NOMO-1 (cell line): Measurements from ENCODE around the gene PKM.
A peak's percentile ranks its signal among the peaks of the same experiment; 100 is the strongest.

Experiments used
- DNase-seq, 2 experiments: peaks; one replicate each; lab custom pipeline; 2025; ENCODE audit not compliant: unreplicated experiment in 2 of 2; lab: John Stamatoyannopoulos, UW

PKM gene

DNA sequence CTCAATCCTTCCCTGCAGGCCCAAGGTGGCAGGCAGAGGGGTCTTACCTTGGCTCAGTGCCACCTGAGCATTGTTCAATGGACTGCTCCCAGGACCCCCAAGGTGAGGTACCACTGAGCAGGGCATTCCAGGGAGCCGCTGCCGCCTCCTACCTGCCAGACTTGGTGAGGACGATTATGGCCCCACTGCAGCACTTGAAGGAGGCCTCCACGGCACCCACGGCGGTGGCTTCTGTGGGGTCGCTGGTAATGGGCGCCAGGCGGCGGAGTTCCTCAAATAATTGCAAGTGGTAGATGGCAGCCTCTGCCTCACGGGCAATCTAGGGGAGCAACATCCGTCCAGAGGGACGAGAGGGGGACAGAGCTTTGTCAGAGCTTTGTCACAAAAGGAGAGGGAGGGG, 28.7 kb downstream of the PKM start:
- no peak for DNase-seq

DNA sequence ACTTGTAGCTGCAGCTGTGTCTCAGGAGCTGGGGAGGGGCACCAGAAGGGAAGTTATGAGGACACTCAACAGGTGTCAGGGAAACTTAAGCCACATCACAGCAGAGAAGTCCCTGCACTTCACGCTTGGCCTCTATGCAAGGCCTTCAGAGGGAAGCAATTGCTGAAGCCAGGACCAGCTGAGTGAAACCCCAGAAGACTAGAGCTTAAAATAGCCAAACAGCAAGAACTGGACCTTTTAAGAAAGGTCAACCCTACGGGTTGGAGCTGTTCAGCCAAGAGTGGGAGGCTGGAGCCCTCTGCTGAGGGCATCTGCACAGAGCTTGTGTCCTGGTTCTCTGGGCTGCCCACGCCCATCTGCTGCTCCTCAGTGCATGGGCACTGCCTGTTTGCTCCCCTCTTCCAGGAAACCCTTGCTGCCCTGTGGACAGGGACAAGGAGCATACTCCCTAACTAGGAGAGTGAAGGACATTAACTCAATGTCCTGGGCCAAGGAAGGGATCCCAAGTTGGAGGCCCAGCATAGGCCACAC, 29.5 kb downstream of the PKM start:
- no peak for DNase-seq

DNA sequence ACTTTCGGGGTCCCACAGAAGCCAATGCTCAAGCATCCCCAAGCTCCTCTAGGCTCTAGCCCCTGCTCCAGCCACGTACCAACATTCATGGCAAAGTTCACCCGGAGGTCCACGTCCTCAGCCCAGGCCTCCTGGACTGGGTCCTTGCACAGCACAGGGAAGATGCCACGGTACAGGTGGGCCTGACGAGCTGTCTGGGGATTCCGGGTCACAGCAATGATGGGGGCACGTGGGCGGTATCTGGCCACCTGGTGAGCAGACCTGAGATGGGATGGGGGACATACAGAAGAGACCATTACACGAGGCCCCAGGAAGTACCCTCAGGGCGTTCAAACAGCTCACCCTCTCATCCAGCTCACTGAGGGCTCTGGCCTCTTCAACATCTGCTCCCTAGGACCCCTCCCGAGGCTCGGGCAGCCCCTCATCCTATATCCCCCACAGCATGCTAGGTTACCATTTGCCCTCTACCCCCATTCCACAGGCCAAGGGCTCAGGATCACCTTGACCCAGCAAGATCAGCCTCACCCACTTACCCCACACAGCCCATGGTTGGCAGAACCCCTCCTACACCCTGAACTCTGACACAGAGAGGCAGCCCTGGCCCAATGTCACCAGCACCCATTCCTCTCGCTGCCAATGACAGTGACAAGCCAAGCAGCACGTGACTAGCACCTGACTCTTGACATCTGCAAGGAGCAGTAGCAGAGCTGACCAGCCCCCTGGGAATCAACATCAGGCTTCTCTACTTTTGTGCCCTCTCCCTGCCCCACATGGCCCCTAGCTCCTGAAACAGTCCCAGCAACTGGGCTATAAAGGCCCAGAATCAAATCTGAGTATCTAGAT, 30.4 kb downstream of the PKM start:
- no peak for DNase-seq

DNA sequence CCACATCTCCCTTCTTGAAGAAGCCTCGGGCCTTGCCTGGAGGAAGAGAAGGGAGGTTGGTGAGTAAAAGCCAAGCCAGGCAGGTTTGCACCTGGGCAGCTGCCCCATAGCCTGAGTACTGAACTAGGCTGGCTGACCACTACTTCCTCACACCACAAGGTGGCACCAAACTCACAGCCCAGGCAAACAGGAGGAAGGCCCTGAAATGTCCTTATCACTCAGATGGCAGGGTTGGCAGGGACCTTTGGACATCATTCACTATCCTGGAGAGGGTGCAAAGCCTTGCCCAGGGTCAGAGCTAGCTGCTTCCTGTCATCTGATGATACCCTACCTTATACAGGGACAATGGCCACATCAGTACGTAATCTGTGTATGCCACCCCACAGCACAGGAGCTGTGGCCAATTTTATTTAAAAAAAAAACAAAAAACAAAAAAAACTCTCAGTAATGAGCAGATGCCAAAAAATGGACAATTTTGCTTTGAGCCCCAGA, 31.2 kb downstream of the PKM start:
- DNase-seq = peak; percentile 56 to 61

DNA sequence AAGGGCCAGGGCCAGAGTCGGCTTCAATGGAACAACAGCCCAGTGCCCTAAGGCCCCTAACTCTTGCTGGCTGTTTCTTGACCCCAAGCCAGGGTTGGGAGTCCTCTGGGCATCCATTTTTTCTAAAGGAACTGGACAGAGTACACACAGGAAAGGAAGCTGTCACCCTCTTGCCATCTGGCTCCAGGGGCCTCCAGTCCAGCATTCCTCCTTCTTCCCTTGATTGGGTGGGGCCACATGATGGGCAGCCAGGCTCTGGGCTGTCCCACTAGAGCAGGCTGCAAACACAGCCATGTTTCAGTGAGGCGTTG, 31.8 kb downstream of the PKM start:
- no peak for DNase-seq

DNA sequence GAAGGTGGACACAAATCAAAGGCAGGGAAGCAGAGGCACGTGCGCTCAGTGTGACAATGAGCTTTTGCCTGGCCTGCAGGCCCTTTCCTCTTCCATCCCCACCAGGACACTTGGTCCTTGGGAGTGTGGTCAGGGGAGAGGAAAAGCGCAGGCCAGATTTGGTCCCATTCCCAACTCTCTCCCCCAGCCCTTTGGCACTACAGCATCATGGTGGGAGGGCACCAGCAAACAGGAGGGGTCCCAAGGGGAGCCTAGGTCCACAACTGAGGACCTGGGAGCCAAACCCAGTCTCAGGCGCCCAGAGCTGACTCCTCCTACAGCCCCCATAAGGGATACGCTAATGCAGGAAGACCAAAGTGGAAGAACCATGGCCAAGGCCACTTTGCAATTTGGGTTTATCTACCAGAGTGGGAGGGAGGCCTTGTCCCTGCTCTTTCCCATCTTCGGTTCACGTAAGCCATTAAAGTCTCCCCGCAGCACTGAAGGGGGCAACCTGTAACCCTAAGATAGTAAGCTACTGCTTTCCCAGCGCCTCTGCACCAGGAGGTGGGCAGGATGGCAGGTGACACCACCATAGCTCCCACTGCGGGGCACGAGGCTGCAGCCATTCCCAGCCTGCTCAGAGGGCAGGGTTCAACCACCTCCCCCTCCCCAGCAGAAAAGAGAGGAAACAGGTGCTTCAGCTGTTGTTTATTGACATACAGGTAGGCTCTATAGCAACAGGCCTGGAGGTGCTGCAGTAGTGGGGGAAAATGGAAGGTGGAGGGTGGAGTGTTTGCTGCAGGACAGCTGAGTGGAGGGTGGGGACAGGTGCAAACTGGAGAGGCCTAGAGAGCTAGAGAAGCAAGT, 32.4 kb downstream of the PKM start:
- DNase-seq = no peak

DNA sequence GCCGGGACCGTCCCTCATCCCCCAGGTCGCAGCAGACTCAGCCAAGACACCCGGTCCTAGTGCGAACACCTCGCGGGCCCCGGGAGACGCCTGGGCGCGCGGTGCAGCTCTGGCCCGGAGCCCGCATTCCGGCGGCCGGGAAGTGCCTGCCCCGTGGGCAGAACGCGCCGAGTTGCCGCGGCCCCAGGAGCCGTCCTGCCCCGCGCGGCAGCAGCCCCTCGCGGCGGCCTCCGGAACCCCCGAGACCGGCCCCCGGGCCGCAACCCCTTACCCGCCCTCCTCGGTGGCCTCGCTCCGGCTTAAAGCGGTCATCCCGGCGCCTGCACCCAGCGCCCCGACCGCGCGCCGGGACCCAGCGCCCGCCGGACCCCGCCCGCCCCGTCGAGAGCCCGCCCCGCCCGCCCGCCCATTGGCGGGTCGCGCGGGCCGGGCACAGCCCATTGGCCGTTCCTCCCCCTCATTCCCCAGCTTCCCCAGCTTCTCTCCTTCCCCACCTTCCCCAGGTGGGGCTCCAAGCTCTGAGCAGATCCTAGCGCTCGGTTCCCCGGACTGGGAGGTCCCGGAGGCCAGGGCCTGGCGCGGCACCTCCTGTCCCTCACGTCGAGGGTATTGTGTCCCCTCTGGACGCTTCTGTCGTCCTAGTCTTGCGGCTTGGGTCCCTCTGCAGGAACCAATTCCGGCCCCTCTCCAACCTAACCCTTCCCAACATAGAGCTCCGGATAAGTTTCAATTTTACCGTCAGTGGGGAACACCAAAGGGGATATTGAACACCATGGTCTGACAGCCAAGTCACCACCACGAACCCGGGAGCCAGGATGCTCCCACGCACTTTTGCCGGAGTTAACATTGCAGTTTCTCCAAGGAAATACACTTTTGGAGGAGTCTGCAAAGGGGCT, 33.3 kb downstream of the PKM start, which contains the start of gene GRAMD2A:
TSS of gene GRAMD2A (minus strand) at position 328 of the 896 bp plus-strand sequence.
- DNase-seq = no peak

DNA sequence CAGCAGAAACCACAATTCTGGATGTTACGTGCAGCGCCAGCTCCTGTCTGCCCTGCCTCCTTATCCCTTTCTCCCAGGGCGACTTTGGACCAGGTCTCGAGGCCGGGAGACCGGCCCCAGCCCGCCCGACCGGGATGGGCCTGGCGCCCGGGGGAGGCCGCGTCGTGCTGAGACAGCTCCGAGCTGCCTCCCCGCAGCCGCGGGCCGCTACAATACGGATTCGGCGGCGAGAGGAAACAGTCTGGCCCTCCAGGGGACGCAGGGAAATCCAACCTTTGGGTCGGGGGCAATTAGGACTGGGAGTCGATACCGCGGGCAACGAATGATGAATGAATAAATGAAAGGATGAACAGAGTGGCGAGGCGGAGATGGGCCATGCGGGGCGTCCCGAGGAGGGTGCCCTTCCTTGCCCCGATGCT, 33.9 kb downstream of the PKM start:
- no peak for DNase-seq

DNA sequence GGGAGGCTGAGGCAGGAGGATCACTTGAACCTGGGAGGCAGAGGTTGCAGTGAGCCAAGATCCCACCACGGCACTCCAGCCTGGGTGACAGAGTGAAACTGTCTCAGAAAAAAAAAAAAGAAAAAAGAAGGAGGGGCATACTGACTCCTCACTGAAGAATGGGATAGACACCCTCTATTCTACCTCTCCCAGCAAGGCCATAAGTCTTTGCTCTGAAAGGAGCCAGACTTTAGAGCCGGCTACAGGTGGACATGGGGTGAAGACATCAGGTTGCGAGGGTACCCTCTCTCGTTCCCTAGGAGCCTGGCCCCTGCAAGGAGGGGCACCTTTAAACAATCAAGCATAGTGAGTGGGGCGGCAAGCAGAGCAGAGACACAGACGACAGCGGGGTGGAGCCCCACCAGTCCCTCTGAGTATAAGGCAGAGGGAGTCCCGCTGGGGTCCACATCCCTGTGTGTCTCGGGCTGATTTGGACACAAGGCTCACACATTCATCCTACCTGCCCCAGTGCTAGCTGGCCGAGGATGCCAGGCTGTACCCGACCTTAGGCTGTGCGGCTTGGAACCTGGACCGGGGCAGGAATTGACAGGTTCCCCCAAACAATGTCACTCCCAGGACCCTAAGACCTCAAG, 34.5 kb downstream of the PKM start:
- DNase-seq = no peak

DNA sequence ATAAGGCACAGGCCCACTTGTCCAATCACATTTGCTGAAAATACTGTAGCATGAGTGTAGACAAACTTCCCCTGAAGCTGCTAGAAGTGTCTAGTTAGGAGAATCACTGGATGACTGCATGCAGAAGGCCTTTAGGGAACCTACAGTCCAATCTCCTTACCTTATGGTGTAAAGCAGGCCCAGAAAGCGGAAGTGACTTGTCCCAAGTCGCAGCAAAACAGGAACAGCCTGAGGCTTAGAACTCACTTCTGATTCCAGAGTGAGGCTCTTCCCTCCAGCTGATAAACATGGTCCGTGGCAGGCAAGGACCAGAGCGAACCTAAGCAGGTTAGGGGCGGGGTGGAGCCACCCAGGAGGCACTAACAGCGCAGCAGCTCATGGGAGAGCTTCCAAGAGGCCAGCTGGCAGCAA, 35.9 kb downstream of the PKM start:
- DNase-seq = peak; percentile 87 to 96

DNA sequence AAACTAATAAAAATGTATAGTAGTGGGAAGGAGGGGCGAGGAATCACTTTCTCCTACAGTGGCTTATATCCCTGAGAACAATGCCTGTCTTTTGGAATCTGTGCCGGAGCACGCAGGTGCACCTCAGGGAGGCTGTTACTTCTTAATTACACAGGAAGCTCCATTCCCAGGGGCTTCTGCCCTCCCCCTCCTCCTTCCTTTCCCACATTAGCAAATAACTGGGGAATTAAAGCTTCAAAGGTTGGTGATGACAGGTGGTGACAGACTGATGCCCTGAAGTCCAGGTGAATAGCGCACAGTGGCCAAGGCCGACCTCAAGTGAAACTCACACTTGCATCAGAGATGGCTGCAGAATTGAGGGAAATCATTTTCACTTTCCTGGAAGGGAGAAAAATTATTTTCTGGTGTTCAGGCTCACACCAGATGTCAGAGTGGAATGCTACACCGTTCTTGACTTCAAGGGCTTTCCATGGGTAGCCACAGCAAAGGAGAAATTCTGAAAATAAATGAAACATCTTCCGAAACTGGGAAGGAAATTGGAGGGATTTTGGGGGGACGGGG, 37.1 kb downstream of the PKM start:
- no peak for DNase-seq

DNA sequence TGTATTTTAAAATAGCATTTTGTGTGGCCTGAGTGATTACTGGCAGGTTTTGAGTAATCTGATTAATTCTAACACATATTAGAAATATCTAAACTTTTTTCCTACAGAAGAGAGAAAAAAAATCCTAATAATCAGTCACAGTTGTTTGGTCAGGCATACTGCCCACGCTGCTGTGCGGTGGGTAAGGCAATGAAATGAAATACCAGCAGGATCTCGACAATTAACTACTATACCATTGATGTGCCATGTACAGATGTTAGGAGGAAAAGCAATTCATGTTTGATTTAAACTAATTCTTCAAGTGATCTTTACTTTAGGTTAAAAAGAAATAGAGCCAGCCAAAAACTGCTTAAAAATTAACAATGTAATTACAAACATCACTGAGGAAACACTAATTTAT, 38.6 kb downstream of the PKM start:
- no peak for DNase-seq

DNA sequence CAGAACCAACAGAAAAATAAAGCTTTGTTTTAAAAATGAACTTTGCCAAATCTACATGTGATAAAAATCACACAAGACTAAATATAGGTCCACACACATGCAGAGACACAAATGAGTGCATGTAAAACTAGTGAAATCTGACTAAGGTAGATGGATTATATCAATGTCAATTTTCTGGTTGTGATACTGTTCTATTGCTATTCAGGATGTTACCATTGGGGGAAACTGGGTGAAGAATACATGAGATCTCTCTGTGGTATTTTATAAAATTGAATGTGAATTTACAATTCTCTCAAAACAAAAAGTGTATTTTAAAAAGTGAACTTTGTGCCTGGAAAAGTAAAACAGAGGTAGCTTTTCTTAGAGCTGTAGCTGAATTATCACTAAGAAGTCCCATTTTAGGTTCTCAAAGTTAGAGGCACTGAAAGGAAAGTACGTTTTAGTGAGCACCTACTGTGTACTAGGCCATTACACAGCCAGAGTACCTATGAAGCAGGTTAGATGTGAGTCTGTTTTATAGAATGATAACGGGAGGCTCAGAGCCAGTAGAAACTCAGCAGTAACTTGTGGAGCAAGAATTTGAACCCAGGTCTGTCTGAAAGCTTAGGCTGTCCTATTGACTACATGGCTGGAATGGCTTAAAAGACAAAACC, 41.6 kb downstream of the PKM start:
- no peak for DNase-seq

DNA sequence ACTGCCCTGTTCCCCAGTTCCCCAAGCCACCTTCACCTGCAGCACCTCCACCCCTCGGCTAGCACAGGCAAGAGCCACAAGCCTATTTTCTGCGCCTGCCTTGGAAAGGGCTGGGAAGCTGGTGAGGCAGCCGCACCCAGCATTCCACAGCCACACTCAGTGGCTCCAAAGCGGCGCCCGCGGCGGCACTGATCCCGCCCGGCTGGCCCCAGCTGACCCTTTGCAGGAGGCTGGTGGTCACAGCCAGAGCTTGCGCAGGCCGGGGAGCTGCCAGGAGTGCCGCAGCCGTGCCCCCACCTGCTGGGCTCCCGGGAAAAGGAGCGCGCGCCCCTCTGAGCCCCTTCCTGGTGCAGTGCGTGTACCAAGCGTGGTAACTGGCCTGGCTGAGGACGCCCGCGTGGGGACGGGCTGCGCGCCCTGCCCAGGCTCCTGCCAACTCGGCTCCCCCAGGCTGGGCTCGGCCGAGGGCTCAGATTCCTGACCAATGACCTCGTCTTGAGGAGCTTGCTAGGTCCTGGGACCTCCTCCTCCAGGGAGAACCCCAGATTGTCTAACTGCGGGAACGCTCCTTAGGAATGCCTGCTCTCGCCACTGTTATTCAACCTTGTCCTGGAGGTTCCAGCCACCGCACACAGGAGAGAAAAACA, 46.7 kb downstream of the PKM start:
- no peak for DNase-seq

DNA sequence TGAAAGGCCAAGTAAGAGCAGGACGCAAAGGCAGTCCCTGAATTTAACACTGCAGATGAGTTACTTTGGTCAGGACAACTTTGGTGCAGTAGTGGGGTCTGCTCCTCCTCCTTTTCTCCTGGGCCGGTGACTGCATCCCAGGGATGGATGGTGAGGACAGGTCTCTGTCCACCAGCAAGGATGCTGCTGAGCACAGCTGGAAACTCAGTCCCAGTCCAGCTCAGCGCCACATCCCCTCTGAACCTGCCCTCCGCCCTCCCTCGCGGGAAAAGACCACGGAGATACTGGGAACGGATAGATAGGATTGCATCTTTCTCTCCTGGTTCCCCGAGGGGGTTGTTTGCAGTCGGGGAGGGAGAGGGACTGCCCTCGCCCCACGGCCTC, 47.2 kb downstream of the PKM start:
- no peak for DNase-seq

DNA sequence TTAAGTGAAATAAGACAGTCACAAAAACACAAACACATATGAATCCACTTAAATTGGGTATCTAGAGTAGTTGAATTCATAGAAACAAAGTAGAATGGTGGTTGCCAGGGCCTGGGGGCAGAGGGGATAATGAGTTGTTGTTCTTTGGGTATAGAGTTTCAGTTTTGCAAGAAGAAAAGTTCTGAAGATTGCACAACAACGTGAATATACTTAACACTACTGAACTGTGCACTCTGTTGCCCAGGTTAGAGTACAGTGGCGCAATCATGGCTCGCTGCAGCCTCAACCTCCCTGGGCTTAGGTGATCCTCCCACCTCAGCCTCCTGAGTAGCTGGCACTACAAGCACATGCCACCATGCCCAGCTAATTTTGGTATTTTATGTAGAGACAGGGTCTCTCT, 48.3 kb downstream of the PKM start:
- DNase-seq = peak; percentile 10 to 22

DNA sequence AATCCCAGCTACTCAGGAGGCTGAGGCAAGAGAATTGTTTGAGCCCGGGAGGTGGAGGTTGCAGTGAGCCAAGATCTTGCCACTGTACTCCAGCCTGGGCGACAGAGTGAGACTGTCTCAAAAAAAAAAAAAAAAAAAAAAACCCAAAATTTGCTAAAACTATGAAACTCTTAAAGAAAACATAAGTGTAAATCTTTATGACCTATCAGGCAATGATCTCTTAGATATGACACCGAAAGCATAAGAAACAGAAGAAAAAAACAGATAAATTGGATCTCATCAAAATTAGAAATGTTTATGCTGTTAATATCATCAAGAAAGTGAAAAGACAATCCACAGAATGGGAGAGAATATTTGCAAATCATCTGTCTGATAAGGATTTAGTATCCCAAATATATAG, 48.7 kb downstream of the PKM start:
- DNase-seq = no peak

DNA sequence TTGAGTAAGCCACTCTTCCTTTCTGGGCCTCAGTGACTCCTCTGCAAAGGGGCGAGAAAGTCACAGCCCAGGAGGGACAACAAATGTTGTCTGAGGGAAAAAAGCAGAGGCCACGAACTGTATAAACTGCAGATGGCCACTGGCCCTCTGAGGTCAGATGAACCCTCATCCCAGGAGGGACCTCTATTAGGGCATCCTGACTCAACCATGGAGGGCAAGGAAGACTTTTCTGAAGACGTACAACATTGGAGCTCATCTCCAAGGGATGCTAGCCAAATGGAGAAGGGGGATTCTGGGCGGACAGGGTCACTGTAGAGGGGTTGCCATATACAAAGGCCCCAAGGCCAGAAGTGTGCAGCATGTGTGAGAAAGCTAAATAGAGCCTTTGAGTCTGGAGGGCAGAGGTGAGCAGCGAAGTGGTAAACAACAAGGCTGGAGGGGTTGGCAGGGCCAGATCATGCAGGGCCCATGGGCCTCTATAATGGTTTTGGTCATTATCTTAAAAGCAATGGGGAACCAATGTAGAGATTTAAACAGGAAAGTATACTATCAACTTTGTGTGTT, 50.1 kb downstream of the PKM start:
- DNase-seq = no peak
